ENCODE results near the gene POMGNT2.
"Not testable (repeated sequence)": the region's sequence is repeated elsewhere in the genome, so short reads cannot be mapped to it uniquely, and the experiment has no call there.

Gene POMGNT2

DNA sequence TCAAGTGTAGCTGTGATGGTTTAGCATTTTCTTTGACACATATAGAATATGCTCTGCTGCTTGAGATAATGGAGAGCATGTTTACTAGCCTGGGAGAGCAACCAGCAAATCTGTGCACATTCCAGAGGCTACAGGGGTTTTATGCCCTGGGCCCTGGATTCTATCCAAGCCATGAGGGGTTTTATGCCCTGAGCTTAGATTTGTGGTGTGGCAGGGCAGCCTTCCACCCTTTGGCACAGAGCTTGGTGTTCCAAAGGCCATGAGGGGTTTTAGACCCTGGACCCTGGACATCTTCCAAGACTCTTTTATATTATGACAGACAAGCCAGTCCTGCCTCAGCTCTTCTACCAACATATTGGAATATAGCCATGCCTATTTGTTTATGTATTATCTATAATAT lies 60.8 kb downstream of the POMGNT2 start:
- DNase-seq (ENCODE audit: low spot score); H2AFZ ChIP-seq (ENCODE audit: low read length); H3K4me1 ChIP-seq (ENCODE audit: control insufficient read depth in 2 of 2, insufficient read depth in 1 of 2, low read depth in 1 of 2, low read length in 2 of 2); H3K27ac ChIP-seq (replicated peaks; ENCODE audit: low read length); H2BK15ac ChIP-seq (ENCODE audit: low read length); H3K4me2 ChIP-seq (ENCODE audit: insufficient read depth, low read length, poor library complexity, severe bottlenecking); H3K79me1 ChIP-seq (ENCODE audit: low read depth, low read length); H4K8ac ChIP-seq (ENCODE audit: low read depth, low read length); H3K18ac ChIP-seq (ENCODE audit: low read length); H2BK12ac ChIP-seq (ENCODE audit: low read length); H2BK5ac ChIP-seq (ENCODE audit: low read length); H3K9ac ChIP-seq (ENCODE audit: low read depth, low read length, poor library complexity); H3K4me3 ChIP-seq (ENCODE audit: low read length in 2 of 2); H4K91ac ChIP-seq (ENCODE audit: low read depth, low read length, poor library complexity); H3K23ac ChIP-seq (ENCODE audit: low read depth, low read length, poor library complexity); H3K4ac ChIP-seq (ENCODE audit: low read length); H3K36me3 ChIP-seq (replicated peaks in 1 of 2; ENCODE audit: control insufficient read depth in 2 of 2, insufficient read depth in 2 of 2, low read length in 2 of 2); H2BK120ac ChIP-seq (ENCODE audit: low read depth, low read length); H2AK5ac ChIP-seq (ENCODE audit: low read depth, low read length); H3K27me3 ChIP-seq (ENCODE audit: control insufficient read depth in 3 of 3, insufficient read depth in 3 of 3, low read depth in 1 of 3, low read length in 3 of 3); H3K14ac ChIP-seq (ENCODE audit: low read length): not testable (repeated sequence)
- peaks cover 0 to 16% of the 10 kb centered on the region in 2 donors for H3K9me3 ChIP-seq (replicated peaks in 1 of 2; ENCODE audit: control insufficient read depth in 2 of 2, insufficient read depth in 1 of 2, low read depth in 1 of 2, low read length in 2 of 2)

- Histone ChIP-seq H4K8ac (ENCODE audit: low read depth, low read length) (no peak overlapping the region), H2AFZ (ENCODE audit: low read length) (no peak overlapping the region)
- no CpG with 5 or more reads among the region's 2 CpGs for WGBS, 2 donors (ENCODE audit: extremely low coverage in 2 of 2, insufficient read length in 2 of 2, insufficient replicate concordance in 1 of 2)
These were observed 62.1 kb downstream of the POMGNT2 start for GRCh38 chr3:43043793-43044192.

DNA sequence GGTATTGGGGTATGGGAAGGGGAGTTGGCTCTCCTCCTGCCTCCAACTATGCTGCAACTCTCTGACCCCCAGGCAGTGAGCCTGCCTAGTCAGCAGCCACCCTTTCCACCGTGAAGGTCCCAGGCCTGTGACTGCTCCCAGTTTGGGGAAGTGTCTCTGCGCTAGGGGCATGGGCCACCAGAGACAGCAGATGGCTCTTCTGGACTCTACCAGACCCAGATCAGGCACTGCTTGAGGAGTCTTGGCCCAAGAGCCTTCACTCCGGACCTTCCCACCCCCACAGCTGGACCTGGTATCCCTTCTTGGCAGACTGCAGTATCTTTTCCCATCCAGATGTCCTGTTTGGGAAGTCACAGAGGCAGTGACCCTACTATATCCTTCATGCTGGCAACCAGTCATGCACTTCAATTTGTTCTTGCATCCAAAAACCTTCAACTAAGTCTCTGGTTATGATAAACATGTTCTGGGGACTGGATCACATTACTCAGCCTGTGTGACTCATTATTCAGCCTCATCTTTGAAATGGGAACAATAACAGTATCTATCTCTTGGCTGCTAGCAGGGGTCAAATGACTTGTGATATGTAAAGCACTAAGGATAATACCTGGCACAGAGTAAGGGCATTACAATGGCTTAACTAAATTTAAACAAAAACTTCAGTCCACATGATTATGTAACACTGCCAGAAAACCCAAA lies 62.7 kb downstream of the POMGNT2 start:
- Histone ChIP-seq H3K4ac (ENCODE audit: low read length) (no peak overlapping the region), H3K9ac (ENCODE audit: low read depth, low read length, poor library complexity) (no peak overlapping the region), H3K18ac (ENCODE audit: low read length) (no peak overlapping the region)

More at GRCh38 chr3:43043793-43044192, 62.1 kb downstream of the POMGNT2 start:
- Histone ChIP-seq H2BK5ac (ENCODE audit: low read length) (no peak overlapping the region), H3K4me3 (ENCODE audit: low read length in 2 of 2) (no peak overlapping the region), H3K36me3 (replicated peaks in 1 of 2; ENCODE audit: control insufficient read depth in 2 of 2, insufficient read depth in 2 of 2, low read length in 2 of 2) (no peaks in the 10 kb centered on the region), H3K79me1 (ENCODE audit: low read depth, low read length) (no peaks in the 10 kb centered on the region), H4K91ac (ENCODE audit: low read depth, low read length, poor library complexity) (no peak overlapping the region), H2AK5ac (ENCODE audit: low read depth, low read length) (no peak overlapping the region), H3K14ac (ENCODE audit: low read length) (no peak overlapping the region), H3K18ac (ENCODE audit: low read length) (no peak overlapping the region), H3K4ac (ENCODE audit: low read length) (no peak overlapping the region), H2BK15ac (ENCODE audit: low read length) (no peak overlapping the region), H3K27me3 (ENCODE audit: control insufficient read depth in 3 of 3, insufficient read depth in 3 of 3, low read depth in 1 of 3, low read length in 3 of 3) (no peaks in the 10 kb centered on the region), H3K9ac (ENCODE audit: low read depth, low read length, poor library complexity) (no peak overlapping the region), H2BK12ac (ENCODE audit: low read length) (no peak overlapping the region), H3K23ac (ENCODE audit: low read depth, low read length, poor library complexity) (no peak overlapping the region), H3K4me2 (ENCODE audit: insufficient read depth, low read length, poor library complexity, severe bottlenecking) (no peak overlapping the region), H3K4me1 (ENCODE audit: control insufficient read depth in 2 of 2, insufficient read depth in 1 of 2, low read depth in 1 of 2, low read length in 2 of 2) (no peaks in the 10 kb centered on the region), H3K9me3 (replicated peaks in 1 of 2; ENCODE audit: control insufficient read depth in 2 of 2, insufficient read depth in 1 of 2, low read depth in 1 of 2, low read length in 2 of 2) (peaks cover 0 to 16% of the 10 kb centered on the region in 2 donors), H3K27ac (replicated peaks; ENCODE audit: low read length) (no peak overlapping the region), H2BK120ac (ENCODE audit: low read depth, low read length) (no peak overlapping the region)
- no peak for DNase-seq (ENCODE audit: low spot score)

GRCh38 chr3:43041517-43041916 lies 64.4 kb downstream of the POMGNT2 start:
- WGBS, 2 donors (ENCODE audit: extremely low coverage in 2 of 2, insufficient read length in 2 of 2, insufficient replicate concordance in 1 of 2): no CpG with 5 or more reads among the region's 2 CpGs
- no peak overlapping the region for H2AK5ac ChIP-seq (ENCODE audit: low read depth, low read length)

More for the DNA sequence above, 62.7 kb downstream of the POMGNT2 start:
- Histone ChIP-seq H3K23ac (ENCODE audit: low read depth, low read length, poor library complexity) (no peak overlapping the region), H3K14ac (ENCODE audit: low read length) (no peak overlapping the region), H3K9me3 (replicated peaks in 1 of 2; ENCODE audit: control insufficient read depth in 2 of 2, insufficient read depth in 1 of 2, low read depth in 1 of 2, low read length in 2 of 2) (peaks cover 0 to 16% of the 10 kb centered on the region in 2 donors), H3K4me2 (ENCODE audit: insufficient read depth, low read length, poor library complexity, severe bottlenecking) (no peak overlapping the region), H3K27ac (replicated peaks; ENCODE audit: low read length) (no peak overlapping the region), H3K27me3 (ENCODE audit: control insufficient read depth in 3 of 3, insufficient read depth in 3 of 3, low read depth in 1 of 3, low read length in 3 of 3) (no peaks in the 10 kb centered on the region), H3K79me1 (ENCODE audit: low read depth, low read length) (no peaks in the 10 kb centered on the region), H2BK5ac (ENCODE audit: low read length) (no peak overlapping the region), H2BK120ac (ENCODE audit: low read depth, low read length) (no peak overlapping the region), H4K8ac (ENCODE audit: low read depth, low read length) (no peak overlapping the region), H3K4me1 (ENCODE audit: control insufficient read depth in 2 of 2, insufficient read depth in 1 of 2, low read depth in 1 of 2, low read length in 2 of 2) (no peaks in the 10 kb centered on the region), H2AK5ac (ENCODE audit: low read depth, low read length) (no peak overlapping the region), H3K4me3 (ENCODE audit: low read length in 2 of 2) (peak overlapping the region in 1 of 2 donors; percentile 42), H3K36me3 (replicated peaks in 1 of 2; ENCODE audit: control insufficient read depth in 2 of 2, insufficient read depth in 2 of 2, low read length in 2 of 2) (no peaks in the 10 kb centered on the region), H2AFZ (ENCODE audit: low read length) (no peak overlapping the region), H2BK15ac (ENCODE audit: low read length) (no peak overlapping the region), H4K91ac (ENCODE audit: low read depth, low read length, poor library complexity) (no peak overlapping the region), H2BK12ac (ENCODE audit: low read length) (no peak overlapping the region)
- WGBS, 2 donors (ENCODE audit: extremely low coverage in 2 of 2, insufficient read length in 2 of 2, insufficient replicate concordance in 1 of 2): no CpG with 5 or more reads among the region's 3 CpGs
- DNase-seq (ENCODE audit: low spot score): no peak

More at GRCh38 chr3:43041517-43041916, 64.4 kb downstream of the POMGNT2 start:
- H3K27me3 ChIP-seq (ENCODE audit: control insufficient read depth in 3 of 3, insufficient read depth in 3 of 3, low read depth in 1 of 3, low read length in 3 of 3): peaks cover 0 to 6% (median 0%) of the 10 kb centered on the region in 3 experiments
- H3K14ac ChIP-seq (ENCODE audit: low read length): no peak overlapping the region
- no peak overlapping the region for H4K91ac ChIP-seq (ENCODE audit: low read depth, low read length, poor library complexity)
- H2BK12ac ChIP-seq (ENCODE audit: low read length): no peak overlapping the region
- H3K4ac ChIP-seq (ENCODE audit: low read length): no peak overlapping the region
- H4K8ac ChIP-seq (ENCODE audit: low read depth, low read length): no peak overlapping the region
- H3K9ac ChIP-seq (ENCODE audit: low read depth, low read length, poor library complexity): no peak overlapping the region
- no peak overlapping the region for H2AFZ ChIP-seq (ENCODE audit: low read length)
- H3K4me3 ChIP-seq (ENCODE audit: low read length in 2 of 2): no peak overlapping the region
- H3K36me3 ChIP-seq (replicated peaks in 1 of 2; ENCODE audit: control insufficient read depth in 2 of 2, insufficient read depth in 2 of 2, low read length in 2 of 2): no peaks in the 10 kb centered on the region
- H3K4me1 ChIP-seq (ENCODE audit: control insufficient read depth in 2 of 2, insufficient read depth in 1 of 2, low read depth in 1 of 2, low read length in 2 of 2): no peaks in the 10 kb centered on the region
- no peak for DNase-seq (ENCODE audit: low spot score)
- peaks cover 0 to 13% of the 10 kb centered on the region in 2 donors for H3K9me3 ChIP-seq (replicated peaks in 1 of 2; ENCODE audit: control insufficient read depth in 2 of 2, insufficient read depth in 1 of 2, low read depth in 1 of 2, low read length in 2 of 2)
- no peaks in the 10 kb centered on the region for H3K79me1 ChIP-seq (ENCODE audit: low read depth, low read length)
- no peak overlapping the region for H2BK15ac ChIP-seq (ENCODE audit: low read length)
- no peak overlapping the region for H3K4me2 ChIP-seq (ENCODE audit: insufficient read depth, low read length, poor library complexity, severe bottlenecking)
- no peak overlapping the region for H2BK120ac ChIP-seq (ENCODE audit: low read depth, low read length)
- no peak overlapping the region for H3K27ac ChIP-seq (replicated peaks; ENCODE audit: low read length)
- no peak overlapping the region for H3K23ac ChIP-seq (ENCODE audit: low read depth, low read length, poor library complexity)
- H3K18ac ChIP-seq (ENCODE audit: low read length): no peak overlapping the region
- no peak overlapping the region for H2BK5ac ChIP-seq (ENCODE audit: low read length)
